ES-I3 (cell line): ENCODE data around the gene MORC4.

Experiments used
- H3K36me3 ChIP-seq: 2 replicates; pipeline ENCODE4 v1.6.1; 2013; ENCODE audit warnings: mild to moderate bottlenecking, low read length, control low read depth, moderate library complexity; ENCODE audit not compliant: insufficient read depth
- H3K4me1 ChIP-seq: 2 replicates; pipeline ENCODE4 v1.6.1; 2013; ENCODE audit warnings: mild to moderate bottlenecking, control low read depth, low read length; ENCODE audit not compliant: insufficient read depth
- H3K9ac ChIP-seq: 2 replicates; pipeline ENCODE4 v1.6.1; 2013; ENCODE audit warnings: low read depth, mild to moderate bottlenecking, low read length, moderate library complexity
- H3K9me3 ChIP-seq: 2 replicates; pipeline ENCODE4 v1.6.1; 2013; ENCODE audit warnings: mild to moderate bottlenecking, low read length, moderate library complexity; ENCODE audit not compliant: control insufficient read depth, insufficient read depth

MORC4 gene

GRCh38 chrX:106912864-106913263 is 87.1 kb downstream of the MORC4 start:
- Histone ChIP-seq H3K9me3 (no peaks in the 10 kb centered on the region), H3K36me3 (no peaks in the 10 kb centered on the region), H3K4me1 (no peaks in the 10 kb centered on the region), H3K9ac (no peak overlapping the region)

GRCh38 chrX:106906361-106906760 is 93.7 kb downstream of the MORC4 start:
- Histone ChIP-seq H3K9me3 (no peaks in the 10 kb centered on the region), H3K4me1 (no peaks in the 10 kb centered on the region), H3K36me3 (no peaks in the 10 kb centered on the region), H3K9ac (no peak overlapping the region)

GRCh38 chrX:106905064-106905708 is 94.8 kb downstream of the MORC4 start:
- no peaks in the 10 kb centered on the region for H3K36me3 ChIP-seq
- H3K9me3 ChIP-seq, result no peaks in the 10 kb centered on the region
- H3K9ac ChIP-seq, result no peak overlapping the region
- no peaks in the 10 kb centered on the region for H3K4me1 ChIP-seq

- no peaks in the 10 kb centered on the region for H3K4me1 ChIP-seq
- no peak overlapping the region for H3K9ac ChIP-seq
- no peaks in the 10 kb centered on the region for H3K9me3 ChIP-seq
- H3K36me3 ChIP-seq, result no peaks in the 10 kb centered on the region
Observed at GRCh38 chrX:106903856-106904528, 96.0 kb downstream of the MORC4 start.

GRCh38 chrX:106903291-106903824 is 96.7 kb downstream of the MORC4 start, which contains the start of gene RIPPLY1:
TSS of gene RIPPLY1 (minus strand) at chrX:106903341. CDS start at chrX:106903287, 54 bp downstream.
- no peak within 1 kb of the TSS for H3K9ac ChIP-seq
- no peaks in the 10 kb centered on the region for H3K9me3 ChIP-seq
- H3K36me3 ChIP-seq, result no peaks in the 10 kb centered on the region

GRCh38 chrX:106902684-106903083 is 97.3 kb downstream of the MORC4 start:
- no peaks in the 10 kb centered on the region for H3K36me3 ChIP-seq
- no peaks in the 10 kb centered on the region for H3K4me1 ChIP-seq
- H3K9ac ChIP-seq, result no peak overlapping the region
- H3K9me3 ChIP-seq, result no peaks in the 10 kb centered on the region

More at GRCh38 chrX:106903291-106903824, 96.7 kb downstream of the MORC4 start, which contains the start of gene RIPPLY1:
- H3K4me1 ChIP-seq, result no peaks in the 10 kb centered on the region

GRCh38 chrX:106901781-106902219 is 98.2 kb downstream of the MORC4 start:
- no peaks in the 10 kb centered on the region for H3K4me1 ChIP-seq
- no peaks in the 10 kb centered on the region for H3K9me3 ChIP-seq
- no peak overlapping the region for H3K9ac ChIP-seq
- H3K36me3 ChIP-seq, result no peaks in the 10 kb centered on the region

GRCh38 chrX:106901341-106901740 is 98.7 kb downstream of the MORC4 start:
- Histone ChIP-seq H3K4me1 (no peaks in the 10 kb centered on the region), H3K9ac (no peak overlapping the region), H3K36me3 (no peaks in the 10 kb centered on the region), H3K9me3 (no peaks in the 10 kb centered on the region)

- Histone ChIP-seq H3K36me3 (no peaks in the 10 kb centered on the region), H3K9me3 (no peaks in the 10 kb centered on the region), H3K4me1 (peaks cover 8% of the 10 kb centered on the region; the same call in 1 of the 2 replicates), H3K9ac (no peak overlapping the region)
Observed at GRCh38 chrX:106899841-106900240, 100.2 kb downstream of the MORC4 start.

- H3K36me3 ChIP-seq, result no peaks in the 10 kb centered on the region
- H3K4me1 ChIP-seq, result peaks cover 13% of the 10 kb centered on the region; the same call in 1 of the 2 replicates
- H3K9ac ChIP-seq, result no peak overlapping the region
- H3K9me3 ChIP-seq, result no peaks in the 10 kb centered on the region
Observed at GRCh38 chrX:106899276-106899675, 100.7 kb downstream of the MORC4 start.

GRCh38 chrX:106898462-106898861 is 101.5 kb downstream of the MORC4 start:
- H3K9me3 ChIP-seq, result no peaks in the 10 kb centered on the region
- no peak overlapping the region for H3K9ac ChIP-seq
- peaks cover 13% of the 10 kb centered on the region; the same call in 1 of the 2 replicates for H3K4me1 ChIP-seq
- no peaks in the 10 kb centered on the region for H3K36me3 ChIP-seq

- Histone ChIP-seq H3K36me3 (no peaks in the 10 kb centered on the region), H3K9me3 (no peaks in the 10 kb centered on the region), H3K9ac (no peak overlapping the region), H3K4me1 (peaks cover 13% of the 10 kb centered on the region; the same call in 1 of the 2 replicates)
Observed at GRCh38 chrX:106897259-106897658, 102.8 kb downstream of the MORC4 start.

- no peak overlapping the region for H3K9ac ChIP-seq
- H3K9me3 ChIP-seq, result no peaks in the 10 kb centered on the region
- H3K36me3 ChIP-seq, result no peaks in the 10 kb centered on the region
- H3K4me1 ChIP-seq, result peaks cover 13% of the 10 kb centered on the region; the same call in 1 of the 2 replicates
Observed at GRCh38 chrX:106894978-106895452, 105.0 kb downstream of the MORC4 start.

GRCh38 chrX:106894392-106894909 is 105.6 kb downstream of the MORC4 start:
- Histone ChIP-seq H3K4me1 (peaks cover 13% of the 10 kb centered on the region; the same call in 1 of the 2 replicates), H3K36me3 (no peaks in the 10 kb centered on the region), H3K9ac (no peak overlapping the region), H3K9me3 (no peaks in the 10 kb centered on the region)
